Neural crest cell (in vitro differentiated cells): ENCODE results near the gene HEBP1. TPM values are rescaled to one million over a fixed set of nuclear protein-coding genes. Genes with fewer than 3 reads are reported as not detected.

ENCODE experiments used
- DNase-seq: peaks from one replicate; pipeline ENCODE4 v3.0.0; 2021; ENCODE audit warnings: low read depth, mixed read lengths, low spot score
- H3K27ac Mint-ChIP-seq: one replicate; pipeline ENCODE4 v1.8.0; 2021; ENCODE audit warnings: mild to moderate bottlenecking, mixed read lengths; ENCODE audit not compliant: unreplicated experiment
- H3K27me3 Mint-ChIP-seq: 2 replicates; pipeline ENCODE4 v1.8.0; 2021; ENCODE audit warnings: low read depth, mild to moderate bottlenecking, mixed read lengths
- H3K36me3 Mint-ChIP-seq: 2 replicates; pipeline ENCODE4 v1.8.0; 2021; ENCODE audit warnings: low read depth, mild to moderate bottlenecking, mixed read lengths
- H3K4me1 Mint-ChIP-seq: 2 replicates; pipeline ENCODE4 v1.8.0; 2021; ENCODE audit warnings: mixed read lengths
- H3K4me3 Mint-ChIP-seq: one replicate; pipeline ENCODE4 v1.8.0; 2021; ENCODE audit warnings: mild to moderate bottlenecking, mixed read lengths
- H3K9me3 Mint-ChIP-seq: 2 replicates; pipeline ENCODE4 v1.8.0; 2021; ENCODE audit warnings: mixed read lengths
- CTCF ChIP-seq: fragments of 200-600 bp; sonication (generic); conservative IDR thresholded peaks from 2 replicates; pipeline ENCODE4 v1.5.0; 2021; ENCODE audit warnings: antibody characterized with exemption, mild to moderate bottlenecking
- total RNA-seq: library from RNA; stranded (reverse); gene quantifications from 2 replicates; pipeline ENCODE4 v1.2.1, GENCODE V29; 2021

HEBP1 gene
- total RNA-seq, 1 donor from 2014 or later: 23.6 TPM

- no peak for TF ChIP-seq CTCF
- Mint-ChIP-seq H3K4me3 (no peak overlapping the region), H3K36me3 (peaks cover 3% of the 10 kb centered on the region)
Observed at GRCh38 chr12:12987421-12987820, 12.6 kb downstream of the HEBP1 start.

GRCh38 chr12:12986775-12987331 lies 13.2 kb downstream of the HEBP1 start:
- no peak overlapping the region for H3K4me3 Mint-ChIP-seq
- no peaks in the 10 kb centered on the region for H3K9me3 Mint-ChIP-seq

More at GRCh38 chr12:12987421-12987820, 12.6 kb downstream of the HEBP1 start:
- no peaks in the 10 kb centered on the region for H3K9me3 Mint-ChIP-seq
- no peak for DNase-seq
- no peaks in the 10 kb centered on the region for H3K27me3 Mint-ChIP-seq
- peaks cover 6% of the 10 kb centered on the region for H3K4me1 Mint-ChIP-seq
- peak overlapping the region; percentile 48 for H3K27ac Mint-ChIP-seq

GRCh38 chr12:12985817-12986408 lies 14.2 kb downstream of the HEBP1 start:
- no peak for DNase-seq
- Mint-ChIP-seq H3K4me1 (peaks cover 6% of the 10 kb centered on the region), H3K9me3 (no peaks in the 10 kb centered on the region), H3K36me3 (peaks cover 3% of the 10 kb centered on the region), H3K27me3 (no peaks in the 10 kb centered on the region), H3K4me3 (no peak overlapping the region), H3K27ac (no peak overlapping the region)
- peak; percentile 65 for TF ChIP-seq CTCF

More at GRCh38 chr12:12986775-12987331, 13.2 kb downstream of the HEBP1 start:
- TF ChIP-seq CTCF: no peak
- no peak for DNase-seq
- Mint-ChIP-seq H3K27ac (no peak overlapping the region), H3K36me3 (peaks cover 3% of the 10 kb centered on the region), H3K4me1 (peaks cover 6% of the 10 kb centered on the region), H3K27me3 (no peaks in the 10 kb centered on the region)

- no peak overlapping the region for H3K4me3 Mint-ChIP-seq
- no peak for TF ChIP-seq CTCF
- no peaks in the 10 kb centered on the region for H3K27me3 Mint-ChIP-seq
- no peaks in the 10 kb centered on the region for H3K9me3 Mint-ChIP-seq
- DNase-seq: no peak
- peaks cover 6% of the 10 kb centered on the region for H3K4me1 Mint-ChIP-seq
- H3K36me3 Mint-ChIP-seq: peaks cover 3% of the 10 kb centered on the region
- no peak overlapping the region for H3K27ac Mint-ChIP-seq
Observed at GRCh38 chr12:12984149-12984548, 15.9 kb downstream of the HEBP1 start.

- no peak overlapping the region for H3K4me3 Mint-ChIP-seq
- H3K27ac Mint-ChIP-seq: no peak overlapping the region
- peaks cover 6% of the 10 kb centered on the region for H3K4me1 Mint-ChIP-seq
- H3K9me3 Mint-ChIP-seq: no peaks in the 10 kb centered on the region
- peaks cover 3% of the 10 kb centered on the region for H3K36me3 Mint-ChIP-seq
- peak; percentile 83 for TF ChIP-seq CTCF
- H3K27me3 Mint-ChIP-seq: no peaks in the 10 kb centered on the region
- no peak for DNase-seq
Observed at GRCh38 chr12:12983420-12984035, 16.5 kb downstream of the HEBP1 start.
